AG04450 (cell line): ENCODE measurements around the gene CLDN19. TPM values are rescaled to one million over a fixed set of nuclear protein-coding genes. Genes with fewer than 3 reads are reported as not detected.

Experiments
- CTCF ChIA-PET: fragments of 300-600, 350-600 bp; formaldehyde crosslinking; extraction: SDS; loops from one replicate; lab custom pipeline; 2022; ENCODE audit warnings: antibody characterized with exemption, inconsistent platforms; lab: Charles Lee
- POLR2A ChIA-PET: fragments of 350-600 bp; formaldehyde crosslinking; extraction: SDS; loops from one replicate; lab custom pipeline; 2021; ENCODE audit warnings: antibody characterized with exemption, inconsistent platforms; lab: Yijun Ruan, JAX
- DNase-seq: peaks from one replicate; pipeline ENCODE4 v3.0.0-alpha.2; 2011; ENCODE audit warnings: low read depth, low spot score
- H3K27ac ChIP-seq: one replicate; pipeline ENCODE4 v1.5.1; 2012; ENCODE audit warnings: low read depth, low read length, control low read depth
- H3K27me3 ChIP-seq: one replicate; pipeline ENCODE4 v1.6.0; 2012; ENCODE audit warnings: low read length; ENCODE audit not compliant: control insufficient read depth, insufficient read depth
- H3K4me3 ChIP-seq: 2 replicates; pipeline ENCODE4 v1.5.1; 2011; ENCODE audit warnings: mild to moderate bottlenecking, low read depth, low read length, control low read depth
- H3K9me3 ChIP-seq: 2 replicates; pipeline ENCODE4 v1.5.1; 2012; ENCODE audit warnings: low read length; ENCODE audit not compliant: control insufficient read depth, insufficient read depth
- CTCF ChIP-seq: IDR thresholded peaks from 2 replicates; pipeline ENCODE4 v1.5.1; 2011; ENCODE audit warnings: low read depth, low read length, control low read depth, inconsistent platforms
- polyA plus RNA-seq: library from polyadenylated mRNA; depleted of rRNA; stranded (reverse); fragments of >200 nt; gene quantifications from 2 replicates; pipeline ENCODE4 v1.2.3, GENCODE V29; 2011

Gene CLDN19
- polyA plus RNA-seq, 1 experiment, result not detected

- no peaks in the 10 kb centered on the region for H3K27me3 ChIP-seq
- DNase-seq, result no peak
- H3K9me3 ChIP-seq, result no peaks in the 10 kb centered on the region
- ChIA-PET CTCF (interaction anchor here (0.9 to 1.2 kb wide), 2 partner anchors 10 to 171 kb away, joined by 3 to 4 read pairs; no protein-coding TSS in a partner anchor), POLR2A (no interaction called here)
- H3K27ac ChIP-seq, result no peak overlapping the region
- no peak overlapping the region for H3K4me3 ChIP-seq
- no peak for TF ChIP-seq CTCF
These were observed 8.7 kb upstream of the CLDN19 start for GRCh38 chr1:42748461-42749410.

GRCh38 chr1:42748021-42748420 is 8.0 kb upstream of the CLDN19 start:
- Histone ChIP-seq H3K27ac (no peak overlapping the region), H3K4me3 (no peak overlapping the region), H3K27me3 (no peaks in the 10 kb centered on the region), H3K9me3 (no peaks in the 10 kb centered on the region)
- TF ChIP-seq CTCF, result no peak
- DNase-seq, result no peak
- CTCF ChIA-PET, result no interaction called here
- POLR2A ChIA-PET, result no interaction called here

- Histone ChIP-seq H3K9me3 (no peaks in the 10 kb centered on the region), H3K27me3 (no peaks in the 10 kb centered on the region), H3K4me3 (no peak overlapping the region), H3K27ac (no peak overlapping the region)
- ChIA-PET CTCF (interaction anchor here (1.1 to 1.8 kb wide), 4 partner anchors 10 to 170 kb away, joined by 3 to 8 read pairs (median 4); no protein-coding TSS in a partner anchor), POLR2A (interaction anchor here (1.2 kb wide), 1 partner anchor 20 kb away, joined by 3 read pairs; the partner anchor contains the start of genes C1orf50 and P3H1)
- DNase-seq, result no peak
- peak; percentile 59 for TF ChIP-seq CTCF
These were observed 7.1 kb upstream of the CLDN19 start for GRCh38 chr1:42747125-42747524.

GRCh38 chr1:42746436-42747105 is 6.5 kb upstream of the CLDN19 start:
- ChIA-PET POLR2A (interaction anchor here (1.2 kb wide), 2 partner anchors 20 to 64 kb away, joined by 3 to 4 read pairs; partner anchors contain the start of genes C1orf50, P3H1 and YBX1), CTCF (interaction anchor here (1.1 to 1.8 kb wide), 4 partner anchors 11 to 170 kb away, joined by 3 to 8 read pairs (median 4); no protein-coding TSS in a partner anchor)
- H3K4me3 ChIP-seq, result no peak overlapping the region
- DNase-seq, result no peak
- peak overlapping the region; percentile 11 for H3K27ac ChIP-seq
- H3K9me3 ChIP-seq, result no peaks in the 10 kb centered on the region
- TF ChIP-seq CTCF, result no peak
- H3K27me3 ChIP-seq, result no peaks in the 10 kb centered on the region
